ENCODE measurements around the gene KRR1. TPM values are rescaled to one million over a fixed set of nuclear protein-coding genes. Genes with fewer than 3 reads are reported as not detected.

KRR1 gene
- total and polyA plus RNA-seq, 2 of the 13 experiments (the other 11 are each of a cell fraction or from before 2014, with no cell fraction given): 19.3 to 103 TPM

GRCh38 chr12:75558287-75558686 lies 46.9 kb upstream of the KRR1 start (continued):
- TF ChIP-seq ARID4A (CRISPR knock-in tag; IDR thresholded peaks at IDR 0.05; ENCODE audit: borderline replicate concordance) (peak; percentile 20; the same call in 1 of the 2 replicates), HMG20B (CRISPR knock-in tag; conservative IDR thresholded peaks at IDR 0.05) (peak; percentile 86), CENPBD1 (CRISPR knock-in tag; IDR thresholded peaks at IDR 0.05; ENCODE audit: borderline replicate concordance, low read depth) (no peak), TARDBP (CRISPR knock-in tag; IDR thresholded peaks at IDR 0.05) (peak; percentile 74; the same call in 1 of the 2 replicates), ARNT (IDR thresholded peaks at IDR 0.05) (no peak), IRF9 (CRISPR knock-in tag; IDR thresholded peaks at IDR 0.05; ENCODE audit: borderline replicate concordance) (no peak), ZFP90 (CRISPR knock-in tag; IDR thresholded peaks at IDR 0.05; ENCODE audit: borderline replicate concordance) (no peak), USF2 (IDR thresholded peaks at IDR 0.05; ENCODE audit: low read depth, low read length) (no peak), USF2 (CRISPR knock-in tag; IDR thresholded peaks at IDR 0.05; ENCODE audit: borderline replicate concordance) (no peak), ZBTB46 (CRISPR knock-in tag; IDR thresholded peaks at IDR 0.05; ENCODE audit: borderline replicate concordance) (peak; percentile 99), PCBP2 (optimal IDR thresholded peaks at IDR 0.05; ENCODE audit: low read depth, low read length, poor library complexity, severe bottlenecking) (no peak), AGO2 (optimal IDR thresholded peaks at IDR 0.05; ENCODE audit: low read depth, low read length) (no peak), ZNF367 (CRISPR knock-in tag; IDR thresholded peaks at IDR 0.05; ENCODE audit: borderline replicate concordance) (no peak), ZXDC (CRISPR knock-in tag; IDR thresholded peaks at IDR 0.05) (no peak), ZNF549 (CRISPR knock-in tag; IDR thresholded peaks at IDR 0.05) (no peak), ZNF350 (CRISPR knock-in tag; IDR thresholded peaks at IDR 0.05; ENCODE audit: borderline replicate concordance, low read depth) (no peak), ZNF138 (CRISPR knock-in tag; IDR thresholded peaks at IDR 0.05; ENCODE audit: low read depth) (no peak)
